GM12801 (cell line): ENCODE measurements around the gene CALU.

Experiments used
- TF ChIP-seq, protein P1 (sequence below): IDR thresholded peaks from one replicate; pipeline ENCODE4 v1.5.1; 2011; ENCODE audit warnings: control low read depth; ENCODE audit not compliant: insufficient read length; ENCODE audit errors: extremely low read depth

Gene CALU

DNA sequence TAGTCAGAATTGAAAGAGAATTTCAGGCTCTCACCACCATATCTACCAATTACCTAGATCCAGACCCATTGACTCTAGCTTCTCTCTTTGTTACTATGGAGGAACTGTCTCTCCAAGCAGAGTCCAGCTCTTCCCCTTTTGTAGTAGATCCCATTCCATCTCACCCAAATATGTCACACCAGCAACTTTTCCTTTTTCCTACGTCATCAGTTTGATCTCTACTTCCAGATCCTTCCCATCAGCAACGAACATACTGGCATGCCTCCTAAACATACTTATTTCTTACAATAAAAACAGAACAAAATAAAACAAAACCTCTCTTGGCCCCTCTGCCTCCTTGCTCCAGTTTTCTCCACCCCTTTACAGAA lies 5.9 kb upstream of the CALU start:
- TF ChIP-seq, protein P1, sequence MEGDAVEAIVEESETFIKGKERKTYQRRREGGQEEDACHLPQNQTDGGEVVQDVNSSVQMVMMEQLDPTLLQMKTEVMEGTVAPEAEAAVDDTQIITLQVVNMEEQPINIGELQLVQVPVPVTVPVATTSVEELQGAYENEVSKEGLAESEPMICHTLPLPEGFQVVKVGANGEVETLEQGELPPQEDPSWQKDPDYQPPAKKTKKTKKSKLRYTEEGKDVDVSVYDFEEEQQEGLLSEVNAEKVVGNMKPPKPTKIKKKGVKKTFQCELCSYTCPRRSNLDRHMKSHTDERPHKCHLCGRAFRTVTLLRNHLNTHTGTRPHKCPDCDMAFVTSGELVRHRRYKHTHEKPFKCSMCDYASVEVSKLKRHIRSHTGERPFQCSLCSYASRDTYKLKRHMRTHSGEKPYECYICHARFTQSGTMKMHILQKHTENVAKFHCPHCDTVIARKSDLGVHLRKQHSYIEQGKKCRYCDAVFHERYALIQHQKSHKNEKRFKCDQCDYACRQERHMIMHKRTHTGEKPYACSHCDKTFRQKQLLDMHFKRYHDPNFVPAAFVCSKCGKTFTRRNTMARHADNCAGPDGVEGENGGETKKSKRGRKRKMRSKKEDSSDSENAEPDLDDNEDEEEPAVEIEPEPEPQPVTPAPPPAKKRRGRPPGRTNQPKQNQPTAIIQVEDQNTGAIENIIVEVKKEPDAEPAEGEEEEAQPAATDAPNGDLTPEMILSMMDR: no peak

DNA sequence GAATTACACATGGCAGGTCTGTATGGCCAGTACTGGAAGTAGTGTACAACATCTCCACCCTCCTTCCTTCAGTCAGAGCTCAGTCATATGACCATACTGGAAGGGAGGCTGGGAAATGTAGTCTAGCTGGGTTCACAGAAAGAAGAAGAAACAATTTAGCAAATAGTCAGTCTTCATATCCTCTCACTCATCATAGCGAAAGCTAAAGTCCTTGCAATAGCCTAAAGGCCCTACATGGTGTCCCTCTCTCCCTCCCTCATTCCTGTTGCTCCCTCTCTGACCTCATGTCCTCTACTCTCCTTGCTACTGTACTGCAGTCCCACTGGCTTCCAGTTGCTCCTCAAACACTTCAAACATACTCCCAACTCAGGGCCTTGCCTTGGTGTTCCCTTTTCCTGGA lies 4.3 kb upstream of the CALU start:
- TF ChIP-seq, protein P1: no peak

DNA sequence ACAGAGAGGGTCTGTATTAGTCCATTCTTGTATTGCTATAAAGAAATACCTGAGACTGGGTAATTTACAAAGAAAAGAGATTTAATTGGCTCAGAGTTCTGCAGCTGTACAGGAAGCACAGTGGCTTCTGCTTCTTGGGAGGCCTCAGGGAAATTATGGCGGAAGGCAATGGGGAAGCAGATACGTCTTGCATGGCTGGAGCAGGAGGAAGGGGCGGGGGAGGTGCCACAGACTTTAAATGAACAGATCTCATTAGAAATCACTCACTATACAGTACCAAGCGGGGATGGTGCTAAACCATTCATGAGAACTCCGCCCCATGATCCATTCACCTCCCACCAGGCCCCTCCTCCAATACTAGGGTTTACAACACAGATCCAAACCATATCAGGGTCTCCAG lies 3.7 kb upstream of the CALU start:
- TF ChIP-seq, protein P1: no peak

DNA sequence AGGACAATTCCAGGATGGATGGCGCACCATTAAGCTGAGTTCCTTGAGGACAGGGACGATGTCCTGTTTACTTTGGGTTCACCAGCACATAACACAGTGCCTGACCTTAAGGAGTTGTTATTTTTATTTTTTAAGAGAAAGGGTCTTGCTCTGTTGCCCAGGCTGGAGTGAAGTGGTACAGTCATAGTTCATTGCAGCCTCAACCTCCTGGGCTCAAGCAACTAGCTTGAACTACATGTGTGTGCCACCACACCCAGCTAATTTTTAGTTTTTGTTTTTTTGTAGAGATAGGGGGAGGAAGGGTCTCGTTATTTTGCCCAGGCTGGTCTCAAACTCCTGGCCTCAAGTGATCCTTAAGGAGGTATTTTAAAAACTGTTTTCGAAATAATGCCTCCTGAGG lies 1.7 kb upstream of the CALU start:
- TF ChIP-seq, protein P1: no peak

DNA sequence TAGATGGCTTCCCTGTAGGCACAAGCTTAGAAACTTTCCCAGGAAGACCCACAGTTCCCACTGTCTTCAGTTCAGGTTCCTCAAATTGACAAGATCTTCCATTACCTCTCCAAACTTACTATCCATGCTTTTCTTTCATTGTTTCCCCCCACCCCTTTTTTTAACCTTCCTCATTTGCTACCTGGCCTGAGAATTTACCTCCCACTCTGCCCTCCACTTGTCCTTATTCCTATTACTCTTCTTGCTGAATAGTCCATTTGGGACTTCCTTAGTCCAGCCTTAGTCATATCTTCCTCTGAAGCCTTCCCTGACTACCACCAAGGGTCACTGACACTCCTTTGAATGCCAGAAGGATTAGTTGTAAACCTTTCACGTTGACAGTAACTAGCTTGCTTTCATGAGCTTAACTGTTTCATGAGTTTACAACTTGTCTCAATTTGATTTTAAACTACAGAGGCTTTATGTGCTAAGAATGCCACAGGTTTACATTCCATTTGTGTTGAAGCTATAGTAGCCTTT lies 1.2 kb upstream of the CALU start:
- TF ChIP-seq, protein P1: no peak

DNA sequence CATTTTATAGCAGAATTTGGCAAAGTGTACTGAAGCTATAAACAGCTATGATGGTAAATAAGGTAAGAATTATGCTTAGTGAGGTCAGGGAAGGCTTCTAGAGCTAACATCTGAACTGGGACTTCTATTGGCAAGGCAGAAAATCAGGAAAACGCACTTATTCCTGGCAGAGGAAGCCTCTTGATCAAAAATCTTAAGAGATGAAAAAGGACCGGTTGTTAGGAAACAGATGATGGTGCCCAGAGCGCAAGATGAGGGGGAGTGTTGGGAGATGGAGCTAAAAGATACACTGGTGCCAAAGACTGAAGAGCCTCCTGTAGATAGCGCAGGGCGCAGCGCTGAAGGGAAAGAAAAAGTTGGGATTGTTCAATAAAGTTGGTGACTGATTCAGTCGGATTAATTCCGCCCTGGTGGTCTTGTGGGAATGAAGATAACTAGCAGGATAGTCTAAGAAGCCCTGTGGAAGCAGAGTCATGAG lies 550 bp upstream of the CALU start:
- TF ChIP-seq, protein P1: no peak

DNA sequence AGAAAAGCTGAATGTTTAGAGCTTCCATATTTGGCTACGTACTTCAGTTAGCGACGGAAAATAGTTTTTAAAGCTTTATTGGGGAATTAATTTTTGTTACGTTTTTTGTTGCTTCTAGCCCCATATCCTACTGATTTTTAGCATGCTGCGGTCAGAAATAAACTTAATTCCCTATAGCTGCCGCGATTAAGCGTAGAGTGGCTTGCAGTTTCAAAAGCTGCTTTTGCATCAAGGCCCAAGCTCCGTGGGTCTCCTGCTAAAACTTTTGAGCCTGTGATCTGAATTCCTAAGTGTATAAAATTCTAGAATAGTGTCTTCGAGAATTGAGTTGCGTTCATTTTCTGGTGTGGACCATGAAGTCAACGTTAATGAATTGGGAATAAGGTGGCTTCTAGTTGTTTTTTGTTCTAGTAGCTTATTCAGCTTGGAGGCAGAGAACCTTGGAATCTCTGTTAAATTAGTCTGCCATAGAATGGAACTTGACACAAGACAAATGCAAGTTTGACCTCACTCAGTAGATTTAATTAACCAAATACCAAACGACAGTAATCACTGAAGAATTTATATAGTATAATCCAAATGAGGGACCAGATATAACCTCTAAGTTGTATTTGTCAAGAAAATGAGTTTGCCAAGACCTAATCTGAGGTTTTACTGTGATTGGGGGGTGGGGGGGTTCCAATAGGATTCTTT lies 977 bp downstream of the CALU start:
- TF ChIP-seq, protein P1: no peak
